Mucosa of descending colon (tissue), 3 donors: Measurements from ENCODE around the gene IQGAP1. TPM values are rescaled to one million over a fixed set of nuclear protein-coding genes. Genes with fewer than 3 reads are reported as not detected.

Experiments
- ATAC-seq: fragments of 200-7000 bp; cut with Tn5 transposase; one replicate; pipeline ENCODE4 v1.9.1; 2020; ENCODE audit warnings: mild to moderate bottlenecking, moderate library complexity
- DNase-seq, 3 donors: peaks; one replicate each; pipeline ENCODE4 v3.0.0-alpha.2; 2020
- H3K36me3 ChIP-seq: fragments of 200-600 bp; one replicate; pipeline ENCODE4 v1.8.0; 2021; ENCODE audit warnings: low read depth, mild to moderate bottlenecking
- H3K4me1 ChIP-seq: fragments of 200-600 bp; one replicate; pipeline ENCODE4 v1.8.0; 2021; ENCODE audit warnings: low read depth, mild to moderate bottlenecking
- H3K4me3 ChIP-seq: fragments of 200-600 bp; one replicate; pipeline ENCODE4 v1.8.0; 2021; ENCODE audit warnings: mild to moderate bottlenecking
- H3K9me3 ChIP-seq: fragments of 200-600 bp; one replicate; pipeline ENCODE4 v1.8.0; 2021; ENCODE audit warnings: mild to moderate bottlenecking
- CTCF ChIP-seq: fragments of 200-600 bp; IDR thresholded peaks from one replicate; pipeline ENCODE4 v1.8.0; 2022; ENCODE audit warnings: antibody characterized with exemption, mild to moderate bottlenecking
- intact Hi-C, 2 donors: fragments of 100-400 bp; cut with DNase I in 1 of 2; cut with micrococcal nuclease in 1 of 2; formaldehyde crosslinking; loops; one replicate each; pipeline versions ENCODE4 v1.11.0 to v1.11.1; 2022; cut with DNase I, micrococcal nuclease
- total RNA-seq, 3 donors: library from RNA; stranded (reverse); fragmentation: NEBNext Ultra II Directional in 2 of 3; extraction: Animal tissue kit (Norgen Biotek cat#: 25700) in 2 of 3; gene quantifications; one replicate each; pipeline versions ENCODE4 v1.2.1 to v1.2.4, GENCODE V29; 2021 to 2023
- donor health status: DM: no; HTN: no; CAD: no; lungs with moderate emphysema.
- donor health status: DM: no; HTN: no; CAD: no.
- donor health status: DM: no; HTN: yes; CAD: no.

IQGAP1 gene
- total RNA-seq, 3 donors from 2014 or later = 186 to 242 (median 206) TPM

- no peak for TF ChIP-seq CTCF
Observed at GRCh38 chr15:90471126-90471525, 83.1 kb downstream of the IQGAP1 start.

GRCh38 chr15:90471769-90472168 lies 83.7 kb downstream of the IQGAP1 start:
- Histone ChIP-seq H3K36me3 (peaks cover 6% of the 10 kb centered on the region), H3K4me1 (no peaks in the 10 kb centered on the region), H3K4me3 (no peak overlapping the region), H3K9me3 (no peaks in the 10 kb centered on the region)
- intact Hi-C loops = no loop called here
- DNase-seq (no peak), ATAC-seq (no peak)
- no peak for TF ChIP-seq CTCF

More at GRCh38 chr15:90471126-90471525, 83.1 kb downstream of the IQGAP1 start:
- peaks cover 6% of the 10 kb centered on the region for H3K36me3 ChIP-seq
- no peak for ATAC-seq
- intact Hi-C loops = no loop called here
- H3K9me3 ChIP-seq = no peaks in the 10 kb centered on the region
- no peak overlapping the region for H3K4me3 ChIP-seq
- DNase-seq = no peak
- no peaks in the 10 kb centered on the region for H3K4me1 ChIP-seq

GRCh38 chr15:90478846-90479481 lies 90.9 kb downstream of the IQGAP1 start:
- no peak for TF ChIP-seq CTCF
- Histone ChIP-seq H3K36me3 (no peaks in the 10 kb centered on the region), H3K9me3 (no peaks in the 10 kb centered on the region), H3K4me3 (no peak overlapping the region), H3K4me1 (no peaks in the 10 kb centered on the region)
- ATAC-seq (peak; percentile 83), DNase-seq (no peak)
- intact Hi-C loops = no loop called here

- intact Hi-C loops = loop anchor here (5.0 kb wide), 1 partner anchor 157 kb away; no protein-coding TSS in a partner anchor
- no peaks in the 10 kb centered on the region for H3K36me3 ChIP-seq
- no peak for TF ChIP-seq CTCF
- no peaks in the 10 kb centered on the region for H3K9me3 ChIP-seq
- DNase-seq = no peak
- no peaks in the 10 kb centered on the region for H3K4me1 ChIP-seq
- no peak for ATAC-seq
- no peak overlapping the region for H3K4me3 ChIP-seq
Observed at GRCh38 chr15:90479656-90480055, 91.6 kb downstream of the IQGAP1 start.

GRCh38 chr15:90481023-90481422 lies 93.0 kb downstream of the IQGAP1 start:
- Histone ChIP-seq H3K36me3 (no peaks in the 10 kb centered on the region), H3K4me1 (no peaks in the 10 kb centered on the region), H3K4me3 (no peak overlapping the region), H3K9me3 (no peaks in the 10 kb centered on the region)
- intact Hi-C loops = loop anchor here (5.0 kb wide), 1 partner anchor 159 kb away; no protein-coding TSS in a partner anchor
- DNase-seq = no peak
- no peak for TF ChIP-seq CTCF
- peak; percentile 46 for ATAC-seq
